IgD-negative memory B cell (primary cell): ENCODE measurements around the gene HAVCR1. TPM values are rescaled to one million over a fixed set of nuclear protein-coding genes. Genes with fewer than 3 reads are reported as not detected.
"Not testable (repeated sequence)": the region's sequence is repeated elsewhere in the genome, so short reads cannot be mapped to it uniquely, and the experiment has no call there.

ENCODE experiments used
- H3K27ac Mint-ChIP-seq, 3 donors: one replicate each; pipeline ENCODE4 v1.8.0; 2020 to 2022; ENCODE audit warnings: mild to moderate bottlenecking in 3 of 3, mixed read lengths in 3 of 3, moderate library complexity in 1 of 3
- H3K27me3 Mint-ChIP-seq: one replicate; pipeline ENCODE4 v1.8.0; 2021; ENCODE audit warnings: mixed read lengths
- H3K36me3 Mint-ChIP-seq: one replicate; pipeline ENCODE4 v1.8.0; 2020; ENCODE audit warnings: mild to moderate bottlenecking, mixed read lengths
- H3K4me1 Mint-ChIP-seq, 3 donors: one replicate each; pipeline ENCODE4 v1.8.0; 2020 to 2022; ENCODE audit warnings: mixed read lengths in 3 of 3, mild to moderate bottlenecking in 1 of 3
- H3K4me3 Mint-ChIP-seq, 4 donors: one replicate each; pipeline ENCODE4 v1.8.0; 2020 to 2022; ENCODE audit warnings: mild to moderate bottlenecking in 4 of 4, mixed read lengths in 4 of 4, moderate library complexity in 3 of 4
- H3K9me3 Mint-ChIP-seq, 3 donors: one replicate each; pipeline ENCODE4 v1.8.0; 2020 to 2021; ENCODE audit warnings: mixed read lengths in 3 of 3, mild to moderate bottlenecking in 1 of 3
- polyA plus RNA-seq: library from polyadenylated mRNA; unstranded; fragments of 300-500 nt; fragmentation: Illumina TruSeq; gene quantifications from one replicate; pipeline ENCODE4 v1.2.3, GENCODE V29; 2021

HAVCR1 gene
- polyA plus RNA-seq, 1 donor from 2014 or later, result not detected

GRCh38 chr5:157030692-157031091 lies 28.2 kb downstream of the HAVCR1 start:
- Mint-ChIP-seq H3K36me3 (no peaks in the 10 kb centered on the region), H3K4me3 (no peak overlapping the region), H3K4me1 (no peaks in the 10 kb centered on the region), H3K27ac (peak overlapping the region in 1 of 3 donors; percentile 37), H3K27me3 (peaks cover 6% of the 10 kb centered on the region), H3K9me3 (no peaks in the 10 kb centered on the region)

GRCh38 chr5:157029457-157029856 lies 29.5 kb downstream of the HAVCR1 start:
- H3K4me1 Mint-ChIP-seq, result peaks cover 0 to 3% (median 0%) of the 10 kb centered on the region in 3 donors
- no peaks in the 10 kb centered on the region for H3K36me3 Mint-ChIP-seq
- H3K9me3 Mint-ChIP-seq, result no peaks in the 10 kb centered on the region
- no peak overlapping the region for H3K4me3 Mint-ChIP-seq
- H3K27me3 Mint-ChIP-seq, result peaks cover 6% of the 10 kb centered on the region
- no peak overlapping the region for H3K27ac Mint-ChIP-seq

DNA sequence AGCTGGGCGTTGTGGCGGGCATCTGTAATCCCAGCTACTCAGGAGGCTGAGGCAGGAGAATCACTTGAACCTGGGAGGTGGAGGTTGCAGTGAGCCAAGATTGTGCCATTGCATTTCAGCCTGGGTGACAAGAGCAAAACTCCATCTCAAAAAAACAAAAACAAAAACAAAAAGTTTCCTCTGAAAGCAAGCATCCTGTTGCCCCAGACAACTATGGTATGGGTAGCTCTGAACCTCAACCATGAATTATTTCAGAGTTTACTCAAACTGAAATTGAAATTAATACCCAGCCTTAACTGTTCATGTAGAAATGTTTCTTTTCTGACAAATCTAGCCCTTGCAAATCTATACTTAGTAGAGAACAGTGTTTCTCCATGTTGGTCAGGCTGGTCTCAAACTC lies 31.3 kb downstream of the HAVCR1 start:
- H3K27me3 Mint-ChIP-seq, H3K9me3 Mint-ChIP-seq, H3K4me1 Mint-ChIP-seq, H3K36me3 Mint-ChIP-seq, H3K4me3 Mint-ChIP-seq: not testable (repeated sequence)
- H3K27ac Mint-ChIP-seq, result peak overlapping the region in 1 of 3 donors; percentile 47

- H3K36me3 Mint-ChIP-seq, result no peaks in the 10 kb centered on the region
- peaks cover 0 to 3% (median 0%) of the 10 kb centered on the region in 3 donors for H3K4me1 Mint-ChIP-seq
- H3K9me3 Mint-ChIP-seq, result no peaks in the 10 kb centered on the region
- H3K4me3 Mint-ChIP-seq, result no peak overlapping the region
- H3K27me3 Mint-ChIP-seq, result peaks cover 6% of the 10 kb centered on the region
- no peak overlapping the region for H3K27ac Mint-ChIP-seq
Observed at GRCh38 chr5:157026789-157027424, 32.0 kb downstream of the HAVCR1 start.

DNA sequence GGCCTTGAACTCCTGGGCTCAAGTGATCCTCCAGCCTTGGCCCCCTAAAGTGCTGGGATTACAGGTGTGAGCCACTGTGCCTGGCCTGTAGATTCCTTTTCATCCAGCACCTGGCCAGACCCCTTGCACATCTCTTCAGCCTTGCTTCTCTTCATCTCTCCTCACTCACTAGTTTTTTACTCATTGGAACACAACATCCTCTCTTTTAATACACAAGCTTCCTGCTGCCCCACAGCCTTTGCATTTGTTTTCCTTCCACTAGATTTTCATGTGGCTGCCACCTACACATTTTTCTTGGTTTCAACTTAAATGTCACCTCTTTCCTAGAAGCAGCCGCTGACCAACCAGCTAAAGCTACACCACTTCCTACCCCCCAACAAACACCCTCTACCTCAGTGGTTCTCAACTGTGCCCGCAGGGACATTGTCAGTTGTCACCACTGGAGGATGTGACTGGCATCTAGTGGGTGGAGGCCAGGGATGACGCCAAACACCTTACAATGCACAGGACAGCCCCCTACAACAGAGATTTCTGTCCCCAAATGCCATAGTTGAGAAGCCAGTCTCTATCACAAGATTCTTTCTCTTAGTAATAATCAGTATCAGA lies 33.7 kb downstream of the HAVCR1 start:
- no peak overlapping the region for H3K4me3 Mint-ChIP-seq
- no peaks in the 10 kb centered on the region for H3K36me3 Mint-ChIP-seq
- H3K27ac Mint-ChIP-seq, result no peak overlapping the region
- H3K9me3 Mint-ChIP-seq, result no peaks in the 10 kb centered on the region
- H3K27me3 Mint-ChIP-seq, result peaks cover 4% of the 10 kb centered on the region
- H3K4me1 Mint-ChIP-seq, result peaks cover 0 to 3% (median 0%) of the 10 kb centered on the region in 3 donors

GRCh38 chr5:157024208-157024959 lies 34.5 kb downstream of the HAVCR1 start:
- peaks cover 0 to 3% (median 0%) of the 10 kb centered on the region in 3 donors for H3K4me1 Mint-ChIP-seq
- no peaks in the 10 kb centered on the region for H3K36me3 Mint-ChIP-seq
- peaks cover 4% of the 10 kb centered on the region for H3K27me3 Mint-ChIP-seq
- no peaks in the 10 kb centered on the region for H3K9me3 Mint-ChIP-seq
- H3K4me3 Mint-ChIP-seq, result peak overlapping the region in 1 of 4 donors; percentile 4
- no peak overlapping the region for H3K27ac Mint-ChIP-seq

DNA sequence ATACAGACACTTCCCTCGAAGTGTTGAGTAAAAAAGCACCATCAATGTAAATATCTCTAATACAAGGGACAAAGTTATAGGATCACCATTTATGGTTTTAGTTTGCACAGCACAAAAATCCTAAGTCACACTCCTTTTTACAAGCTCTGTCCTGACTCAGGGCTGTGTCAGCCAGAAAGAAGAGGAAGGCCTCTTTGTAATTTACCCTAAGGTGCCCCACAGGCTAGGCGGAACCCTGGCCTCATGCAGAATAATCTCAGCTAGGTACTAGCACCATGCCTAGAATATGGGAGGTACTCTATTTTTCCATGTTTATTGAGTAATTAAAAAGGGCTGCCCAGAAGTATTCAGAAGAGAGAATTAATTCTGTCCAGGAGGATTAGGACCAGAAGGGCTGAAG lies 36.9 kb downstream of the HAVCR1 start:
- H3K27ac Mint-ChIP-seq, result no peak overlapping the region
- peaks cover 0 to 10% (median 2%) of the 10 kb centered on the region in 3 donors for H3K9me3 Mint-ChIP-seq
- no peaks in the 10 kb centered on the region for H3K36me3 Mint-ChIP-seq
- peaks cover 2% of the 10 kb centered on the region for H3K27me3 Mint-ChIP-seq
- H3K4me3 Mint-ChIP-seq, result no peak overlapping the region
- peaks cover 0 to 3% (median 0%) of the 10 kb centered on the region in 3 donors for H3K4me1 Mint-ChIP-seq

DNA sequence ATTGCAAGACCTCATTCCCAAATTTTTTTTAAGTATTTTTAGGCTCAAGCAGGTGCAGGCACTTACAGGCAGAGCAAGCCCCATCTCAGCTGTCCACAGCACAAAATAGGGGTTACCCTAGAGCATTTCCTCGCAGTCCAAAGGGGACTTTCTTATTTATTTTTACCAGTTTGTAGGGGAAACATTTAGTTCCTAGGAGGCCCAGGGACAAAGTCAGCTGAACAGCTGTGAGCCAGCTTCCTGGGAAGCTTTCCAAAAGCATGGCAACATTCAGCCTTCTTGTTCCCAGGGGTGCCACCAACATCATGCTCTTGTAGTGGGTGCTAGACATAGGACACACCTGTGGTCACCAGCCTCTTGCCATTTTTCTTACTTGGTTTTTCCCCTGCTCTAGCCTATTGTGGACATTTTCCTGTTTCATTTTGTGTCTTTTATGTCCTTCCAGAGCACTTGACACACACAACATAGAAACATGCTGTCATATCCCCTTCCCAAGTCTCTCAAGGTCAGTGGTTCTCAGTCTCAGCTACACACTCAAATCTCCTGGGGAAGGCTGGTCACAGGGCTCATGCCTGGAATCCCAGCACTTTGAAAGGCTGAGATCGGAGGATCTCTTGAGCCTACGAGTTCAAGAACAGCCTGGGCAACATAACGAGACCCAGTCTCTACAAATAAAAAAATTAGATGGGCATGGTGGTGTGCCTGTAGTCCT lies 38.2 kb downstream of the HAVCR1 start:
- H3K36me3 Mint-ChIP-seq, result no peaks in the 10 kb centered on the region
- H3K9me3 Mint-ChIP-seq, result peaks cover 2 to 10% (median 2%) of the 10 kb centered on the region in 3 donors
- H3K4me1 Mint-ChIP-seq, result peaks cover 0 to 3% (median 0%) of the 10 kb centered on the region in 3 donors
- H3K27ac Mint-ChIP-seq, result no peak overlapping the region
- H3K27me3 Mint-ChIP-seq, result no peaks in the 10 kb centered on the region
- no peak overlapping the region for H3K4me3 Mint-ChIP-seq

DNA sequence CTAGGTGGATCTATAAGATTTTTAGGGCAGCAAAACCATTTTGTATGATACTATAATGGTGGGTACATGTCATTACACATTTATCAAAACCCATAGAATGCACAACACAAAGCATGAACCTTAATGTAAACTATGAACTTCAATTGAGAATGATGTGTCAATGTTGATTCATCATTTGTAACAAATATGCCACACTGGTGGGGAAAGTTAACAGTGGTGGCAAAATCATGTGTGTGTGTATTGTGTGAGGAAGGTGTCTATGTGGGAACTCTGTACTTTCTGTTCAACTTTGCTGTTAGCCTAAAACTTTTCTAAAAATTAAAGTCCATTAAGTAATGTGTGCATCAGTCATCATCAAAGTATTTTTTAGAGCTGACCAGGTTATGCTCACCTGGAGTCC lies 38.9 kb downstream of the HAVCR1 start:
- Mint-ChIP-seq H3K9me3 (peaks cover 2 to 10% (median 2%) of the 10 kb centered on the region in 3 donors), H3K27me3 (no peaks in the 10 kb centered on the region), H3K4me3 (no peak overlapping the region), H3K36me3 (no peaks in the 10 kb centered on the region), H3K4me1 (no peaks in the 10 kb centered on the region), H3K27ac (no peak overlapping the region)

GRCh38 chr5:157014143-157014542 lies 44.8 kb downstream of the HAVCR1 start:
- not testable (repeated sequence) for H3K27me3 Mint-ChIP-seq, H3K4me3 Mint-ChIP-seq, H3K4me1 Mint-ChIP-seq, H3K36me3 Mint-ChIP-seq, H3K27ac Mint-ChIP-seq
- peaks cover 3 to 15% (median 10%) of the 10 kb centered on the region in 3 donors for H3K9me3 Mint-ChIP-seq

DNA sequence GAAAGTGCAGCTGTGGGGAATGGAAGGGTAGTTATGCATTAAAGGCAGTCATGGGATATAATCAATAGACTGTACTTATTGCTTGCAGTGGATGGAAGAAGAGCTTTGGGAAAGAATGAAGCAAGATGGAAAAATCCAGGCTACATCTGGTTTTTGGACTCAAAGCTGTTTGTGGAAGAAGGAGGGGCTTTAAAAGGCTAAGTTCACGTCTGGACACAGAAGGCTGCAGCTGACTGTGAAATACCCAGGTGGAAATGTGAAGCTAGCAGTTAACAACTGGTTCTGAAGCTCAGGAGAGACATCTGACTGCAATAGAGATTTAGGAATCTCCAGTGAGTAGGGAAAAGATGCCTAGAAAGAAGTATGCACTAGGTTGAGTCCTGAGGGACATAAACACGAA lies 52.7 kb downstream of the HAVCR1 start:
- peaks cover 0 to 10% (median 3%) of the 10 kb centered on the region in 3 donors for H3K9me3 Mint-ChIP-seq
- peaks cover 8% of the 10 kb centered on the region for H3K27me3 Mint-ChIP-seq
- no peaks in the 10 kb centered on the region for H3K36me3 Mint-ChIP-seq
- no peak overlapping the region for H3K27ac Mint-ChIP-seq
- no peaks in the 10 kb centered on the region for H3K4me1 Mint-ChIP-seq
- no peak overlapping the region for H3K4me3 Mint-ChIP-seq

- Mint-ChIP-seq H3K36me3 (peaks cover 2% of the 10 kb centered on the region), H3K27me3 (peaks cover 8% of the 10 kb centered on the region), H3K27ac (no peak overlapping the region), H3K4me1 (no peaks in the 10 kb centered on the region), H3K4me3 (no peak overlapping the region), H3K9me3 (peaks cover 5 to 15% (median 6%) of the 10 kb centered on the region in 3 donors)
Observed at GRCh38 chr5:157004893-157005551, 53.9 kb downstream of the HAVCR1 start.

GRCh38 chr5:156991714-156992113 lies 67.2 kb downstream of the HAVCR1 start:
- H3K4me3 Mint-ChIP-seq, result no peak overlapping the region
- no peak overlapping the region for H3K27ac Mint-ChIP-seq
- no peaks in the 10 kb centered on the region for H3K36me3 Mint-ChIP-seq
- H3K27me3 Mint-ChIP-seq, result no peaks in the 10 kb centered on the region
- peaks cover 3 to 4% (median 3%) of the 10 kb centered on the region in 3 donors for H3K9me3 Mint-ChIP-seq
- H3K4me1 Mint-ChIP-seq, result no peaks in the 10 kb centered on the region

GRCh38 chr5:156984064-156984463 lies 74.9 kb downstream of the HAVCR1 start:
- H3K36me3 Mint-ChIP-seq, result no peaks in the 10 kb centered on the region
- H3K4me3 Mint-ChIP-seq, result no peak overlapping the region
- H3K27ac Mint-ChIP-seq, result no peak overlapping the region
- peaks cover 0 to 3% (median 2%) of the 10 kb centered on the region in 3 donors for H3K9me3 Mint-ChIP-seq
- peaks cover 0 to 7% (median 6%) of the 10 kb centered on the region in 3 donors for H3K4me1 Mint-ChIP-seq
- peaks cover 11% of the 10 kb centered on the region for H3K27me3 Mint-ChIP-seq
